ENCODE results near the gene PASK. TPM values are rescaled to one million over a fixed set of nuclear protein-coding genes. Genes with fewer than 3 reads are reported as not detected.

PASK gene
- total RNA-seq, 2 donors from 2014 or later = 69.5 to 78.9 TPM

GRCh38 chr2:241161646-241162281 lies 12.5 kb upstream of the PASK start:
- H3K36me3 Mint-ChIP-seq = no peaks in the 10 kb centered on the region
- H3K27me3 Mint-ChIP-seq = no peaks in the 10 kb centered on the region
- no peaks in the 10 kb centered on the region for H3K9me3 Mint-ChIP-seq
- H3K4me1 Mint-ChIP-seq (ENCODE audit: low read depth in 2 of 2) = peaks cover 0 to 2% of the 10 kb centered on the region in 2 donors
- no peak overlapping the region for H3K4me3 Mint-ChIP-seq
- DNase-seq (ENCODE audit: low spot score) (no peak), ATAC-seq (no peak)
- H3K27ac Mint-ChIP-seq = no peak overlapping the region

GRCh38 chr2:241160318-241160717 lies 11.0 kb upstream of the PASK start:
- Mint-ChIP-seq H3K27me3 (no peaks in the 10 kb centered on the region), H3K9me3 (no peaks in the 10 kb centered on the region), H3K4me3 (no peak overlapping the region), H3K4me1 (ENCODE audit: low read depth in 2 of 2) (peaks cover 0 to 4% of the 10 kb centered on the region in 2 donors), H3K36me3 (no peaks in the 10 kb centered on the region), H3K27ac (no peak overlapping the region)
- ATAC-seq (no peak), DNase-seq (ENCODE audit: low spot score) (no peak)

- no peak overlapping the region for H3K27ac Mint-ChIP-seq
- no peaks in the 10 kb centered on the region for H3K9me3 Mint-ChIP-seq
- H3K27me3 Mint-ChIP-seq = no peaks in the 10 kb centered on the region
- peaks cover 0 to 8% of the 10 kb centered on the region in 2 donors for H3K4me1 Mint-ChIP-seq (ENCODE audit: low read depth in 2 of 2)
- no peak for DNase-seq (ENCODE audit: low spot score)
- no peak overlapping the region for H3K4me3 Mint-ChIP-seq
- ATAC-seq = no peak
- H3K36me3 Mint-ChIP-seq = no peaks in the 10 kb centered on the region
Measured at GRCh38 chr2:241159116-241159515, 9.8 kb upstream of the PASK start.

GRCh38 chr2:241158546-241158900 lies 9.3 kb upstream of the PASK start:
- H3K27ac Mint-ChIP-seq = no peak overlapping the region
- H3K27me3 Mint-ChIP-seq = no peaks in the 10 kb centered on the region
- DNase-seq (ENCODE audit: low spot score) = no peak
- peaks cover under 1 to 9% of the 10 kb centered on the region in 2 donors for H3K4me1 Mint-ChIP-seq (ENCODE audit: low read depth in 2 of 2)
- ATAC-seq = no peak
- no peak overlapping the region for H3K4me3 Mint-ChIP-seq
- no peaks in the 10 kb centered on the region for H3K9me3 Mint-ChIP-seq
- no peaks in the 10 kb centered on the region for H3K36me3 Mint-ChIP-seq

- Mint-ChIP-seq H3K36me3 (no peaks in the 10 kb centered on the region), H3K4me3 (no peak overlapping the region), H3K27me3 (no peaks in the 10 kb centered on the region), H3K27ac (peak overlapping the region in 1 of 2 donors; percentile 35), H3K4me1 (ENCODE audit: low read depth in 2 of 2) (peaks cover 6 to 13% of the 10 kb centered on the region in 2 donors), H3K9me3 (no peaks in the 10 kb centered on the region)
- DNase-seq (ENCODE audit: low spot score) (no peak), ATAC-seq (no peak)
Measured at GRCh38 chr2:241157841-241158545, 8.7 kb upstream of the PASK start.

GRCh38 chr2:241156971-241157441 lies 7.7 kb upstream of the PASK start:
- Mint-ChIP-seq H3K36me3 (no peaks in the 10 kb centered on the region), H3K9me3 (no peaks in the 10 kb centered on the region), H3K4me1 (ENCODE audit: low read depth in 2 of 2) (peaks cover 10 to 16% of the 10 kb centered on the region in 2 donors), H3K4me3 (no peak overlapping the region), H3K27me3 (no peaks in the 10 kb centered on the region), H3K27ac (peak overlapping the region in 1 of 2 donors; percentile 35)
- DNase-seq (ENCODE audit: low spot score) (no peak), ATAC-seq (no peak)

GRCh38 chr2:241155936-241156335 lies 6.7 kb upstream of the PASK start:
- ATAC-seq (no peak), DNase-seq (ENCODE audit: low spot score) (no peak)
- Mint-ChIP-seq H3K27me3 (no peaks in the 10 kb centered on the region), H3K4me1 (ENCODE audit: low read depth in 2 of 2) (peaks cover 20 to 27% of the 10 kb centered on the region in 2 donors), H3K36me3 (no peaks in the 10 kb centered on the region), H3K4me3 (no peak overlapping the region), H3K9me3 (no peaks in the 10 kb centered on the region), H3K27ac (peak overlapping the region in 1 of 2 donors; percentile 53)

- H3K27ac Mint-ChIP-seq = no peak overlapping the region
Measured at GRCh38 chr2:241154915-241155314, 5.6 kb upstream of the PASK start.

GRCh38 chr2:241153616-241154015 lies 4.3 kb upstream of the PASK start:
- DNase-seq (ENCODE audit: low spot score) (no peak), ATAC-seq (no peak)
- Mint-ChIP-seq H3K27ac (peak overlapping the region in 1 of 2 donors; percentile 21), H3K4me1 (ENCODE audit: low read depth in 2 of 2) (peaks cover 31 to 35% of the 10 kb centered on the region in 2 donors), H3K27me3 (no peaks in the 10 kb centered on the region), H3K9me3 (no peaks in the 10 kb centered on the region), H3K4me3 (no peak overlapping the region), H3K36me3 (peaks cover under 1% of the 10 kb centered on the region)

More at GRCh38 chr2:241154915-241155314, 5.6 kb upstream of the PASK start:
- ATAC-seq (no peak), DNase-seq (ENCODE audit: low spot score) (no peak)
- Mint-ChIP-seq H3K36me3 (no peaks in the 10 kb centered on the region), H3K4me3 (no peak overlapping the region), H3K4me1 (ENCODE audit: low read depth in 2 of 2) (peaks cover 27 to 32% of the 10 kb centered on the region in 2 donors), H3K9me3 (no peaks in the 10 kb centered on the region), H3K27me3 (no peaks in the 10 kb centered on the region)

- Mint-ChIP-seq H3K9me3 (no peaks in the 10 kb centered on the region), H3K4me3 (peak overlapping the region; percentile 92), H3K4me1 (ENCODE audit: low read depth in 2 of 2) (peaks cover 37 to 42% of the 10 kb centered on the region in 2 donors), H3K27me3 (no peaks in the 10 kb centered on the region), H3K36me3 (peaks cover 4% of the 10 kb centered on the region), H3K27ac (peak overlapping the region; percentile 68 to 84)
- DNase-seq (ENCODE audit: low spot score) (no peak), ATAC-seq (no peak)
Measured at GRCh38 chr2:241151934-241152660, 2.8 kb upstream of the PASK start.

GRCh38 chr2:241150660-241151530 lies 1.6 kb upstream of the PASK start:
- peak overlapping the region; percentile 68 to 84 for H3K27ac Mint-ChIP-seq
- DNase-seq (ENCODE audit: low spot score) (no peak), ATAC-seq (peak in 1 of 2 donors; percentile 21)
- no peaks in the 10 kb centered on the region for H3K9me3 Mint-ChIP-seq
- H3K4me3 Mint-ChIP-seq = peak overlapping the region; percentile 92
- no peaks in the 10 kb centered on the region for H3K27me3 Mint-ChIP-seq
- peaks cover 4% of the 10 kb centered on the region for H3K36me3 Mint-ChIP-seq
- peaks cover 37 to 38% of the 10 kb centered on the region in 2 donors for H3K4me1 Mint-ChIP-seq (ENCODE audit: low read depth in 2 of 2)

- peaks cover 4% of the 10 kb centered on the region for H3K36me3 Mint-ChIP-seq
- H3K9me3 Mint-ChIP-seq = no peaks in the 10 kb centered on the region
- peak within 1 kb of the TSS; percentile 92 for H3K4me3 Mint-ChIP-seq
- H3K27ac Mint-ChIP-seq = peak within 1 kb of the TSS; percentile 68 to 84
- peaks cover 37 to 38% of the 10 kb centered on the region in 2 donors for H3K4me1 Mint-ChIP-seq (ENCODE audit: low read depth in 2 of 2)
- DNase-seq (ENCODE audit: low spot score) (peak; percentile 94), ATAC-seq (peak; percentile 90 to 93)
- no peaks in the 10 kb centered on the region for H3K27me3 Mint-ChIP-seq
Measured at GRCh38 chr2:241149925-241150659, 820 bp upstream of the PASK start, which contains the start of gene PPP1R7. PPP1R7 (plus strand) TSS chr2:241150467; CDS start chr2:241150496, 29 bp downstream.

- Mint-ChIP-seq H3K4me3 (peak overlapping the region; percentile 92), H3K27ac (peak overlapping the region; percentile 68 to 84), H3K36me3 (peaks cover 4% of the 10 kb centered on the region), H3K9me3 (no peaks in the 10 kb centered on the region), H3K27me3 (no peaks in the 10 kb centered on the region), H3K4me1 (ENCODE audit: low read depth in 2 of 2) (peaks cover 35 to 37% of the 10 kb centered on the region in 2 donors)
- peak; percentile 8 to 22 for ATAC-seq
- no peak for DNase-seq (ENCODE audit: low spot score)
Measured at GRCh38 chr2:241149675-241149924, 328 bp upstream of the PASK start.

Data from natural killer cell treated with Interleukin-12 subunit alpha and Interleukin-12 subunit beta and Interleukin-15 and Interleukin-18, amount 100 ng/mL, for 72 hours (primary cell).